Mammary epithelial cell (primary cell): ENCODE results near the gene ERCC6L2.

ENCODE experiments used
- CTCF ChIP-seq, 2 donors: IDR thresholded peaks in 1 of 2; conservative IDR thresholded peaks in 1 of 2; 2 replicates each; pipeline ENCODE4 v1.5.1; 2011 to 2012; ENCODE audit warnings: inconsistent platforms in 2 of 2, low read length in 2 of 2, mild to moderate bottlenecking in 2 of 2, control low read depth in 1 of 2, low read depth in 1 of 2; ENCODE audit not compliant: insufficient read depth in 1 of 2; ENCODE audit errors: extremely low read depth in 1 of 2
- EZH2 ChIP-seq: IDR thresholded peaks from 2 replicates; pipeline ENCODE4 v1.6.1; 2012; ENCODE audit warnings: low read length, inconsistent platforms, borderline replicate concordance

GRCh38 chr9:95890594-95890993 is 15.1 kb downstream of the ERCC6L2 start:
- TF ChIP-seq CTCF (conservative IDR thresholded peaks at IDR 0.05 in 1 of 2, IDR thresholded peaks at IDR 0.05 in 1 of 2; ENCODE audit: extremely low read depth in 1 of 2, insufficient read depth in 1 of 2, low read depth in 1 of 2, low read length in 2 of 2) = no peak
- no peak for TF ChIP-seq EZH2
